ENCODE results near the gene DNAJC10. TPM values are rescaled to one million over a fixed set of nuclear protein-coding genes. Genes with fewer than 3 reads are reported as not detected.

The DNAJC10 gene
- total RNA-seq, 2 donors from 2014 or later, result 72.0 to 75.6 TPM

DNA sequence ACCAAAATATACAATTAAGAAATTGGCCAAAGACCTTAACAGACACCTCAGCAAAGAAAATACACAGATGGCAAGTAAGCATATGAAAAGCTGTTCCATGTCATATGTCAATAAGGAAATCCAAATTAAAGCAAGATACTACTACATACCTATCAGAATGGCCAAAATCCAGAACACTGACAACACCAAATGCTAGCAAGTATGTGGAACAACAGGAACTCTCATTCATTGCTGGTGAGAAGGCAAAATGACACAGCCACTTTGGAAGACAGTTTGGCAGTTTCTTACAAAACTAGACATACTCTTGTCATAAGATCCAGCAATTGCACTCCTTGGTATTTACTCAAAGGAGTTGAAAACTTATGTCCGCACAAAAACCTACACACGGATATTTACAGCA lies 20.3 kb upstream of the DNAJC10 start:
- Histone ChIP-seq H3K27ac (no peak overlapping the region), H3K36me3 (no peaks in the 10 kb centered on the region), H3K4me3 (no peak overlapping the region), H3K27me3 (replicated peaks; ENCODE audit: insufficient read depth) (no peaks in the 10 kb centered on the region), H3K9me3 (no peaks in the 10 kb centered on the region), H3K4me1 (ENCODE audit: control insufficient read depth in 1 of 2, low read depth in 2 of 2) (no peaks in the 10 kb centered on the region)
- TF ChIP-seq, protein P1, sequence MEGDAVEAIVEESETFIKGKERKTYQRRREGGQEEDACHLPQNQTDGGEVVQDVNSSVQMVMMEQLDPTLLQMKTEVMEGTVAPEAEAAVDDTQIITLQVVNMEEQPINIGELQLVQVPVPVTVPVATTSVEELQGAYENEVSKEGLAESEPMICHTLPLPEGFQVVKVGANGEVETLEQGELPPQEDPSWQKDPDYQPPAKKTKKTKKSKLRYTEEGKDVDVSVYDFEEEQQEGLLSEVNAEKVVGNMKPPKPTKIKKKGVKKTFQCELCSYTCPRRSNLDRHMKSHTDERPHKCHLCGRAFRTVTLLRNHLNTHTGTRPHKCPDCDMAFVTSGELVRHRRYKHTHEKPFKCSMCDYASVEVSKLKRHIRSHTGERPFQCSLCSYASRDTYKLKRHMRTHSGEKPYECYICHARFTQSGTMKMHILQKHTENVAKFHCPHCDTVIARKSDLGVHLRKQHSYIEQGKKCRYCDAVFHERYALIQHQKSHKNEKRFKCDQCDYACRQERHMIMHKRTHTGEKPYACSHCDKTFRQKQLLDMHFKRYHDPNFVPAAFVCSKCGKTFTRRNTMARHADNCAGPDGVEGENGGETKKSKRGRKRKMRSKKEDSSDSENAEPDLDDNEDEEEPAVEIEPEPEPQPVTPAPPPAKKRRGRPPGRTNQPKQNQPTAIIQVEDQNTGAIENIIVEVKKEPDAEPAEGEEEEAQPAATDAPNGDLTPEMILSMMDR (IDR thresholded peaks at IDR 0.05), result no peak
- ATAC-seq (ENCODE audit: insufficient number of reproducible peaks, low FRiP score, low read depth) (no peak), DNase-seq (ENCODE audit: low spot score) (no peak)

DNA sequence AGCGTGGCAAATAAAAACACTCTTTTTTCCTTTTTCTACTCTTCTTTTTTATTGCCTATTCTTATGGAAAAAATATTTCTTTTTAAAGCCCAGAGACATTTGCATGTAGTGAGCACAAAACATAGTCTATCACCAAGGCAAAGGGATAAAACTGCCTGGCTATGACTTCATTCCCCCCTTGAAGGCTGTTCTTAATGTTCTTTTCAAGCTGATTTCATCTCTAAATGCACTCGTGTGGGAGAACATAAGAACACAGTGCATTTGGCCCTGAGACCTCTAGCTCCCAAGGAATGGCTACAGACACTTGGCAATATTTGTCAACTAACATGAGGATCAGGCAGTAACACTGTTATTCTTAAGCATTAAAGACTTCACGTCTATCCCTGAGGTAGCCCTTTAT lies 17.4 kb upstream of the DNAJC10 start:
- ATAC-seq (ENCODE audit: insufficient number of reproducible peaks, low FRiP score, low read depth) (no peak), DNase-seq (ENCODE audit: low spot score) (no peak)
- Histone ChIP-seq H3K4me1 (ENCODE audit: control insufficient read depth in 1 of 2, low read depth in 2 of 2) (no peaks in the 10 kb centered on the region), H3K9me3 (no peaks in the 10 kb centered on the region), H3K4me3 (no peak overlapping the region), H3K27me3 (replicated peaks; ENCODE audit: insufficient read depth) (no peaks in the 10 kb centered on the region), H3K27ac (no peak overlapping the region), H3K36me3 (no peaks in the 10 kb centered on the region)
- TF ChIP-seq, protein P1 (IDR thresholded peaks at IDR 0.05), result no peak

DNA sequence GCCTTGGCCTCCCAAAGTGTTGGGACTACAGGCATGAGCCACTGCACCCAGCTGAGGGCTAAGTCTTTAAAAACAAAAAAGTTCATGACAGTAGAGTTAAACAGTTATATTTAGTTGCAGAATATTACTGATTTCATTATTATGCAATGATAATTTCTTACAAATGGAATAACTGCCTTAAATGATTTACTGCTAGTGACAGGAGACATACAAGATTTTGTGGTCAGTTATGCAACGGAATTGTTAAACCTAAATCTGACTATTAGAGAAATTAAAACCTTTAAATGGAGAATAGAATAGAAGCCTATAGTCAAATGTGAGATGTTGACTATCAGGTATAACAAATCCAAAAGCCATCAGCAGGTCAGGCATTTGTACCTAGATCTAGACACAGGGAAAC lies 10.3 kb upstream of the DNAJC10 start:
- Histone ChIP-seq H3K4me3 (no peak overlapping the region), H3K36me3 (no peaks in the 10 kb centered on the region), H3K27ac (no peak overlapping the region), H3K4me1 (ENCODE audit: control insufficient read depth in 1 of 2, low read depth in 2 of 2) (no peaks in the 10 kb centered on the region), H3K27me3 (replicated peaks; ENCODE audit: insufficient read depth) (no peaks in the 10 kb centered on the region), H3K9me3 (no peaks in the 10 kb centered on the region)
- DNase-seq (ENCODE audit: low spot score), result no peak
- TF ChIP-seq, protein P1 (IDR thresholded peaks at IDR 0.05), result no peak
- no peak for ATAC-seq (ENCODE audit: insufficient number of reproducible peaks, low FRiP score, low read depth)

DNA sequence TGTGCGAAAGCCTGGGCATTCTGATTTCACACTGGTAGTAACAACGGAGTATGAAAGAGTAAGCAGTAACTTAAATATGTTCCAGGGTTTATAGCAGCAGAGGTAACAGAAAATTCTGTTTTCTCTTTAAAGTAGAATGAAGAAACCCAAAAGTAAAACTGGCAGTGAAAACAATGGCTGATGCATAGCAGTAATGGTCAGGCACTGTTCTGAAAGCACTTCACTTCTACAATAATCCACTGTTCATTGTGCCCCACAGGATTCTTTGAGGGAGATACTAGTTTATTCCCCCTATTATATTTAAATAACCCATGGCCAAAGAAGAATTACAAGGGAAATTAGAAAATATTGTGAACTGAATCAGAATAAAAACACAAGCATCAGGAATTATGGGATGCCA lies 9.3 kb upstream of the DNAJC10 start:
- DNase-seq (ENCODE audit: low spot score) (no peak), ATAC-seq (ENCODE audit: insufficient number of reproducible peaks, low FRiP score, low read depth) (no peak)
- H3K27ac ChIP-seq, result no peak overlapping the region
- H3K36me3 ChIP-seq, result no peaks in the 10 kb centered on the region
- no peaks in the 10 kb centered on the region for H3K9me3 ChIP-seq
- H3K27me3 ChIP-seq (replicated peaks; ENCODE audit: insufficient read depth), result no peaks in the 10 kb centered on the region
- H3K4me1 ChIP-seq (ENCODE audit: control insufficient read depth in 1 of 2, low read depth in 2 of 2), result no peaks in the 10 kb centered on the region
- TF ChIP-seq, protein P1 (IDR thresholded peaks at IDR 0.05), result no peak
- no peak overlapping the region for H3K4me3 ChIP-seq

DNA sequence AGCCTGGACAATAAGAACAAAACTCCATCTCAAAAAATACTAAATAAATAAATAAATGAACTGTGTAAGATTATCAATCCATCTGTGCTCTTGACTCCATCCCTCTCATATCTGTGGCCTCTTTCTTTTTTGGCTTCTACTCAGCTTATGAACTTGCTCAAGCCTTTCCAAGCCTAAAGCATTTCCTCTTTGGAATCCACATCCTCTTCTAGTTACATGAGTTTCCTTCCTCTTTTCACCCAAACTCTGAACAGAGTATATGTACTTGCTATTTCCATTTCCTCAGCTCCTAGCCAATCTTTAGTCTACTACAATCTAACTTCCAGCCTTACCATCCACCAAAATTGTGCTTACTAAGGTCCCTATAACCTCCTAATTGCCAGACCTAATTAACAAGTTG lies 2.5 kb upstream of the DNAJC10 start:
- Histone ChIP-seq H3K27me3 (replicated peaks; ENCODE audit: insufficient read depth) (no peaks in the 10 kb centered on the region), H3K36me3 (no peaks in the 10 kb centered on the region), H3K4me3 (no peak overlapping the region), H3K9me3 (no peaks in the 10 kb centered on the region), H3K27ac (no peak overlapping the region), H3K4me1 (ENCODE audit: control insufficient read depth in 1 of 2, low read depth in 2 of 2) (peaks cover 13 to 26% of the 10 kb centered on the region in 2 donors)
- no peak for ATAC-seq (ENCODE audit: insufficient number of reproducible peaks, low FRiP score, low read depth)
- no peak for DNase-seq (ENCODE audit: low spot score)
- TF ChIP-seq, protein P1 (IDR thresholded peaks at IDR 0.05), result no peak

All from thoracic aorta (tissue), 2 donors.